ENCODE measurements around the gene ROBO3.

- no peak for TF ChIP-seq POLR2A (IDR thresholded peaks at IDR 0.05; ENCODE audit: low read depth, low read length)
- TF ChIP-seq CTCF (IDR thresholded peaks at IDR 0.05; ENCODE audit: extremely low read depth in 1 of 2, insufficient read depth in 1 of 2, low read depth in 1 of 2, low read length in 2 of 2): no peak
- TF ChIP-seq FOS (IDR thresholded peaks at IDR 0.05; ENCODE audit: borderline replicate concordance, insufficient read depth, low read length): no peak
Measured at GRCh38 chr11:124880290-124880611, 15.0 kb downstream of the ROBO3 start.
